Stimulated activated CD8-positive, alpha-beta memory T cell treated with anti-CD3 and anti-CD28 coated beads, Interleukin-2, amount 100 ng/mL, for 1 hour (primary cell): ENCODE measurements around the gene TMEM82.

ENCODE experiments used
- DNase-seq, 2 donors: peaks; one replicate each; pipeline ENCODE4 v3.0.0-alpha.2; 2020; ENCODE audit warnings: low read depth in 2 of 2

The TMEM82 gene

GRCh38 chr1:15785683-15786082, 43.4 kb downstream of the TMEM82 start:
- DNase-seq: no peak

- DNase-seq: no peak
These were observed 44.3 kb downstream of the TMEM82 start for GRCh38 chr1:15786581-15786980.

GRCh38 chr1:15788624-15789301, 46.5 kb downstream of the TMEM82 start:
- DNase-seq: no peak

- DNase-seq: no peak
These were observed 53.8 kb downstream of the TMEM82 start for GRCh38 chr1:15796086-15796462.
